ENCODE data around the gene CUBN. TPM values are rescaled to one million over a fixed set of nuclear protein-coding genes. Genes with fewer than 3 reads are reported as not detected.
A peak's percentile ranks its signal among the peaks of the same experiment; 100 is the strongest.

CUBN gene
- total RNA-seq, 4 donors from 2014 or later: 9.2 to 38.9 (median 25.4) TPM

DNA sequence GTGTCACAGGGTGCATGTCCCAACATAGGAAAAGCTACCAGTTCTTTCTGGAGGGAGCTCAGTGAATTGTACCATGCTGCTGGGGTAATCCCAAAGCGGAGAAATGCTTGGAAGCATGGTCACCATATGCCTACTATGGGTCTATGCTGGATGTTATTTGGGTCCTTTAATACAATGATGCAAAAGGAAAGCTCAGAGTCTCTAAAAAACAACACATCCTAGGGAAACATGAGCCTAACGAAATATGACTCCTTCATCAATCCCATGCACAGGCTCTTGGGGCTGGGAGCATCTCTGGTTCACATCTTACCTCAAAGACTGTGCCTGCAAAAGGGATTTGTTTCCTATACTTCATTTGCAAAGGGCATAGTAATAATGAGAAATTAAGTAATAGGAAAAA is 65.2 kb downstream of the CUBN start:
- Histone ChIP-seq H3K9me3 (no peaks in the 10 kb centered on the region), H3K4me1 (peaks cover 0 to 37% (median 4%) of the 10 kb centered on the region in 4 donors), H3K4me3 (no peak overlapping the region), H3K27me3 (no peaks in the 10 kb centered on the region), H3K36me3 (no peaks in the 10 kb centered on the region), H3K27ac (peak overlapping the region in 2 of 4 donors; percentile 88 to 89)
- no peak for DNase-seq (ENCODE audit: low spot score in 2 of 2)
- WGBS, 2 donors: 89 to 95% methylated on average over 2 of the region's 2 CpGs
- TF ChIP-seq, protein P1, sequence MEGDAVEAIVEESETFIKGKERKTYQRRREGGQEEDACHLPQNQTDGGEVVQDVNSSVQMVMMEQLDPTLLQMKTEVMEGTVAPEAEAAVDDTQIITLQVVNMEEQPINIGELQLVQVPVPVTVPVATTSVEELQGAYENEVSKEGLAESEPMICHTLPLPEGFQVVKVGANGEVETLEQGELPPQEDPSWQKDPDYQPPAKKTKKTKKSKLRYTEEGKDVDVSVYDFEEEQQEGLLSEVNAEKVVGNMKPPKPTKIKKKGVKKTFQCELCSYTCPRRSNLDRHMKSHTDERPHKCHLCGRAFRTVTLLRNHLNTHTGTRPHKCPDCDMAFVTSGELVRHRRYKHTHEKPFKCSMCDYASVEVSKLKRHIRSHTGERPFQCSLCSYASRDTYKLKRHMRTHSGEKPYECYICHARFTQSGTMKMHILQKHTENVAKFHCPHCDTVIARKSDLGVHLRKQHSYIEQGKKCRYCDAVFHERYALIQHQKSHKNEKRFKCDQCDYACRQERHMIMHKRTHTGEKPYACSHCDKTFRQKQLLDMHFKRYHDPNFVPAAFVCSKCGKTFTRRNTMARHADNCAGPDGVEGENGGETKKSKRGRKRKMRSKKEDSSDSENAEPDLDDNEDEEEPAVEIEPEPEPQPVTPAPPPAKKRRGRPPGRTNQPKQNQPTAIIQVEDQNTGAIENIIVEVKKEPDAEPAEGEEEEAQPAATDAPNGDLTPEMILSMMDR (IDR thresholded peaks at IDR 0.05): no peak
- no peak for TF ChIP-seq POLR2A (IDR thresholded peaks at IDR 0.05)
- no peak for TF ChIP-seq EP300 (IDR thresholded peaks at IDR 0.05)

DNA sequence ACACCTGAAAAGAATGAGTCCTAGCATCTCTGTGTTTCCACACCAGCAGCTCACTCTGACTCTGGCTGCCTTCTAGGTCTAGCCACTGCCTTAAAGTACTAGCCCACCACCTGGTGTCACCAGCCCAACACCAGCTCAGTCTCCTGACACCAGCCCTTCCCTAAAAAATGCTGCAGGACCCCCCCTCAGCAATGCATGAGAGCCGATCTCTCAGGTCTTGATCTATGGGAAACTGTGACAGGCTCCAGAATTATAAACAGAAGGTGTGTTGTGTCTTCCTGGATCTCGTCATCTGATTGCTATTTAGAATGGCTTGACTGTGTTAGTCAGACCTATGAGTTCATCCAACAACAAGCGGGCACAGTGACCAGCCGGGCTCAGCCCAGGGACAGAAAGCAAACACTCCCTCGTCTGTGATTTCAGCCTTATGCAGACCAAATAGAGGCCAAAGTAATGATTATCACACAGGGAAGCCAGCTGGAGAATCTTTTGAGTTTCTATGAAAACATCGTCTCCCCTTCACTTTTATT is 66.6 kb downstream of the CUBN start:
- 20 to 27% methylated on average over 6 of the region's 6 CpGs for WGBS, 2 donors

DNA sequence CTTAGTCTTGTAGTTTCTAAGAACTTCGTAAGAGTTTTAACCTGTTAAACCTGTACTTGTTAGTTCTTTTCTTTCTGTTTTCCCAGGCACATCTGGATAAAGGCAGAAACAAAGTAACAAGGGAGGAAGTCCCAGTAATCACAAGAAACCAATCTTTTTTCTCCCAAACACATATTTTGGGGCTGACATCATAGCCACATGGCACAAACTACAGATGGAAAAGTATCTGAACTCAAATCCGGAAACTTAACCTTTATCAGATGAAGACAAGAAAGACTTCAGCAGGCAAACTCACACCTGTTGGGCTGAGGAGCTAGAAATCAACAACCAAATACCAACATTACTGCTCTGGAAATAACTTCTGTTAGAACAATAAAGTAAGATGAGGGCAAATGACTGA is 67.1 kb downstream of the CUBN start:
- peak in 1 of 2 donors; percentile 55 for DNase-seq (ENCODE audit: low spot score in 2 of 2)
- Histone ChIP-seq H3K36me3 (no peaks in the 10 kb centered on the region), H3K27me3 (no peaks in the 10 kb centered on the region), H3K4me3 (no peak overlapping the region), H3K27ac (peak overlapping the region; percentile 64 to 89 (median 78)), H3K9me3 (no peaks in the 10 kb centered on the region), H3K4me1 (peaks cover 0 to 47% (median 4%) of the 10 kb centered on the region in 4 donors)
- no peak for TF ChIP-seq POLR2A (IDR thresholded peaks at IDR 0.05)
- TF ChIP-seq, protein P1 (IDR thresholded peaks at IDR 0.05): no peak
- peak in 1 of 2 donors; percentile 40 for TF ChIP-seq EP300 (IDR thresholded peaks at IDR 0.05)
- WGBS, 2 donors: 25 to 39% methylated on average over 2 of the region's 2 CpGs

More for the DNA sequence above, 66.6 kb downstream of the CUBN start:
- no peaks in the 10 kb centered on the region for H3K9me3 ChIP-seq
- H3K4me3 ChIP-seq: no peak overlapping the region
- DNase-seq (ENCODE audit: low spot score in 2 of 2): peak in 1 of 2 donors; percentile 43
- H3K27me3 ChIP-seq: no peaks in the 10 kb centered on the region
- peaks cover 0 to 47% (median 4%) of the 10 kb centered on the region in 4 donors for H3K4me1 ChIP-seq
- no peaks in the 10 kb centered on the region for H3K36me3 ChIP-seq
- TF ChIP-seq, protein P1 (IDR thresholded peaks at IDR 0.05): no peak
- TF ChIP-seq EP300 (IDR thresholded peaks at IDR 0.05): peak in 1 of 2 donors; percentile 12
- peak overlapping the region; percentile 64 to 89 (median 78) for H3K27ac ChIP-seq

DNA sequence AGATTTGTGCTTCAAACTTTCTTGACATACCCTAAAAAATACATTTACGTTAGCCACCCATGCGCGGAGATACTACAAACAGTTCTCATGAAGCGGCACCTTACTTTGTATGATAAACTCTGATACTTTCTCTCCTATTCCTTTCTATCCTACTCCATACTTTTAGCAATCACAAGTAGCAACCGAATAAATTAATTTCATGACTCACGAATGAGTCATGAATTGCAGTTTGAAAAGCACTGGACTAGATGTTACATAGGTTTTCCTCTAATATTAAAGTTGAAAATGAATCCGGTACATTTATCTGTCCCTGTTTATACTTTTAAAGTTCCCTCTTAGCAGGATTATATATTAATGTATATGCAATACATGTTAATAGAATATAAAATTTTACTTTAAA is 67.6 kb downstream of the CUBN start:
- Histone ChIP-seq H3K27me3 (no peaks in the 10 kb centered on the region), H3K4me1 (peaks cover 0 to 47% (median 4%) of the 10 kb centered on the region in 4 donors), H3K9me3 (no peaks in the 10 kb centered on the region), H3K4me3 (no peak overlapping the region), H3K36me3 (no peaks in the 10 kb centered on the region), H3K27ac (peak overlapping the region; percentile 64 to 89 (median 78))
- no peak for DNase-seq (ENCODE audit: low spot score in 2 of 2)
- WGBS, 2 donors: 69 to 72% methylated on average over 7 of the region's 7 CpGs
- TF ChIP-seq EP300 (IDR thresholded peaks at IDR 0.05): no peak

DNA sequence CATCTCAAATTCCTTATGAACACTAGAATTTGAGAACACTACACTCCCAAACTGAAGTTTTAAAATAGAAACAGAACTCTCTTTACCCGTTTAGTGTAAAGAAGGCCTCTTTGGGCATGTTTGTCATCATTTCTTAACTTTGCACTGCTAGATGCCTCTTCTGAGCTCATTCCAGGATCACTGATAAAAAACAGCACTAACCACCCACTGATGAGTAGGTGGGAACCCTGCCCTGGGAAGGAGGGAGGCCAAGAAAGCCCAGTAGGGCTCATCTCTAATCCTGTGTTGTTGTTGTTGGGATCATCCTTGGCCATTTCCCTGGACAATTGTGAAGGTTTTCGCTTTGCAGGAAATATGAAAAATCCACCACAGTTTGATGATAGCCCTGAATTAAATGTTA is 68.2 kb downstream of the CUBN start:
- Histone ChIP-seq H3K4me1 (peaks cover 0 to 47% (median 4%) of the 10 kb centered on the region in 4 donors), H3K9me3 (no peaks in the 10 kb centered on the region), H3K27me3 (no peaks in the 10 kb centered on the region), H3K27ac (peak overlapping the region in 3 of 4 donors; percentile 37 to 89 (median 88)), H3K36me3 (no peaks in the 10 kb centered on the region), H3K4me3 (no peak overlapping the region)
- DNase-seq (ENCODE audit: low spot score in 2 of 2): no peak
- TF ChIP-seq, protein P1 (IDR thresholded peaks at IDR 0.05): no peak
- WGBS, 2 donors: 78% methylated on average over 2 of the region's 2 CpGs

Measured in tibial nerve (tissue), 4 donors.